Neural cell (in vitro differentiated cells): Measurements from ENCODE around the gene ZNF607.

Experiments used
- EP300 ChIP-seq: fragments of 450-650 bp; conservative IDR thresholded peaks from 2 replicates; pipeline ENCODE4 v1.6.1; 2014; ENCODE audit warnings: antibody characterized with exemption, mild to moderate bottlenecking, moderate library complexity; ENCODE audit not compliant: poor library complexity, severe bottlenecking
- EZH2 ChIP-seq: fragments of 200-600, 300-800 bp; shearing (Covaris generic), sonication (generic); IDR thresholded peaks from 2 replicates; pipeline ENCODE4 v1.6.1; 2014; ENCODE audit warnings: antibody characterized with exemption, low read length, borderline replicate concordance, mild to moderate bottlenecking; ENCODE audit not compliant: insufficient read depth, poor library complexity, severe bottlenecking
- MXI1 ChIP-seq: fragments of 450-650 bp; conservative IDR thresholded peaks from 2 replicates; pipeline ENCODE4 v1.6.1; 2014; ENCODE audit warnings: antibody characterized with exemption, mild to moderate bottlenecking; ENCODE audit not compliant: poor library complexity, severe bottlenecking
- POLR2AphosphoS5 ChIP-seq: IDR thresholded peaks from 2 replicates; pipeline ENCODE4 v1.6.1; 2012
- RAD21 ChIP-seq: fragments of 450-650 bp; conservative IDR thresholded peaks from 2 replicates; pipeline ENCODE4 v1.6.1; 2014; ENCODE audit warnings: antibody characterized with exemption, mild to moderate bottlenecking, moderate library complexity
- SMC3 ChIP-seq: fragments of 450-650 bp; conservative IDR thresholded peaks from 2 replicates; pipeline ENCODE4 v1.6.1; 2014; ENCODE audit warnings: antibody characterized with exemption, mild to moderate bottlenecking, moderate library complexity; ENCODE audit not compliant: poor library complexity
- TAF1 ChIP-seq: IDR thresholded peaks from 2 replicates; pipeline ENCODE4 v1.6.1; 2012; ENCODE audit warnings: low read depth
- TF ChIP-seq, protein P1 (sequence below): fragments of 450-650 bp; IDR thresholded peaks from 2 replicates; pipeline ENCODE4 v1.5.1; 2014; ENCODE audit warnings: antibody characterized with exemption, mild to moderate bottlenecking, moderate library complexity; ENCODE audit not compliant: poor library complexity, severe bottlenecking
- TF ChIP-seq, protein P2 (sequence below): IDR thresholded peaks from 2 replicates; pipeline ENCODE4 v1.6.1; 2012; ENCODE audit warnings: borderline replicate concordance

DNA sequence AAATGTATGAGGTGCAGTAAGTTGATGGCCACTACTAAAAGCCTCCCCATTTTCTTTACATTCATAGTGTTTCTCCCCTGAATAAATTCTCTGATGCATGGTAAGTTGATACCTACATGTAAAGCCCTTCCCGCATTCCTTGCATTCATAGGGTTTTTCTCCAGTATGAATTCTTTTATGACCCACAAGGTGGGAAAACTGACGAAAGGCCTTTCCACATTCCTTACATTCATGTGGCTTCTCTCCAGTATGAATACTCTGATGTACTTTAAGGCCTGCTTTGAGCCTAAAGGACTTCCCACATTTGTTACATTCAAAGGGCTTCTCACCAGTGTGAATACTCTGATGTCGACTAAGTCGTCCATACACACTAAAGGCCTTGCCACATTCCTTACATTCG lies 20.5 kb downstream of the ZNF607 start:
- TF ChIP-seq, protein P1, sequence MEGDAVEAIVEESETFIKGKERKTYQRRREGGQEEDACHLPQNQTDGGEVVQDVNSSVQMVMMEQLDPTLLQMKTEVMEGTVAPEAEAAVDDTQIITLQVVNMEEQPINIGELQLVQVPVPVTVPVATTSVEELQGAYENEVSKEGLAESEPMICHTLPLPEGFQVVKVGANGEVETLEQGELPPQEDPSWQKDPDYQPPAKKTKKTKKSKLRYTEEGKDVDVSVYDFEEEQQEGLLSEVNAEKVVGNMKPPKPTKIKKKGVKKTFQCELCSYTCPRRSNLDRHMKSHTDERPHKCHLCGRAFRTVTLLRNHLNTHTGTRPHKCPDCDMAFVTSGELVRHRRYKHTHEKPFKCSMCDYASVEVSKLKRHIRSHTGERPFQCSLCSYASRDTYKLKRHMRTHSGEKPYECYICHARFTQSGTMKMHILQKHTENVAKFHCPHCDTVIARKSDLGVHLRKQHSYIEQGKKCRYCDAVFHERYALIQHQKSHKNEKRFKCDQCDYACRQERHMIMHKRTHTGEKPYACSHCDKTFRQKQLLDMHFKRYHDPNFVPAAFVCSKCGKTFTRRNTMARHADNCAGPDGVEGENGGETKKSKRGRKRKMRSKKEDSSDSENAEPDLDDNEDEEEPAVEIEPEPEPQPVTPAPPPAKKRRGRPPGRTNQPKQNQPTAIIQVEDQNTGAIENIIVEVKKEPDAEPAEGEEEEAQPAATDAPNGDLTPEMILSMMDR = no peak
- TF ChIP-seq EP300 = no peak
- TF ChIP-seq, protein P2, sequence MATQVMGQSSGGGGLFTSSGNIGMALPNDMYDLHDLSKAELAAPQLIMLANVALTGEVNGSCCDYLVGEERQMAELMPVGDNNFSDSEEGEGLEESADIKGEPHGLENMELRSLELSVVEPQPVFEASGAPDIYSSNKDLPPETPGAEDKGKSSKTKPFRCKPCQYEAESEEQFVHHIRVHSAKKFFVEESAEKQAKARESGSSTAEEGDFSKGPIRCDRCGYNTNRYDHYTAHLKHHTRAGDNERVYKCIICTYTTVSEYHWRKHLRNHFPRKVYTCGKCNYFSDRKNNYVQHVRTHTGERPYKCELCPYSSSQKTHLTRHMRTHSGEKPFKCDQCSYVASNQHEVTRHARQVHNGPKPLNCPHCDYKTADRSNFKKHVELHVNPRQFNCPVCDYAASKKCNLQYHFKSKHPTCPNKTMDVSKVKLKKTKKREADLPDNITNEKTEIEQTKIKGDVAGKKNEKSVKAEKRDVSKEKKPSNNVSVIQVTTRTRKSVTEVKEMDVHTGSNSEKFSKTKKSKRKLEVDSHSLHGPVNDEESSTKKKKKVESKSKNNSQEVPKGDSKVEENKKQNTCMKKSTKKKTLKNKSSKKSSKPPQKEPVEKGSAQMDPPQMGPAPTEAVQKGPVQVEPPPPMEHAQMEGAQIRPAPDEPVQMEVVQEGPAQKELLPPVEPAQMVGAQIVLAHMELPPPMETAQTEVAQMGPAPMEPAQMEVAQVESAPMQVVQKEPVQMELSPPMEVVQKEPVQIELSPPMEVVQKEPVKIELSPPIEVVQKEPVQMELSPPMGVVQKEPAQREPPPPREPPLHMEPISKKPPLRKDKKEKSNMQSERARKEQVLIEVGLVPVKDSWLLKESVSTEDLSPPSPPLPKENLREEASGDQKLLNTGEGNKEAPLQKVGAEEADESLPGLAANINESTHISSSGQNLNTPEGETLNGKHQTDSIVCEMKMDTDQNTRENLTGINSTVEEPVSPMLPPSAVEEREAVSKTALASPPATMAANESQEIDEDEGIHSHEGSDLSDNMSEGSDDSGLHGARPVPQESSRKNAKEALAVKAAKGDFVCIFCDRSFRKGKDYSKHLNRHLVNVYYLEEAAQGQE = no peak
- TF ChIP-seq EZH2 = no peak
- no peak for TF ChIP-seq RAD21
- TF ChIP-seq POLR2AphosphoS5 = no peak
- TF ChIP-seq MXI1 = no peak
- no peak for TF ChIP-seq TAF1
- no peak for TF ChIP-seq SMC3
